LNCaP clone FGC (cell line): ENCODE data around the gene DDX41.
A peak's percentile ranks its signal among the peaks of the same experiment; 100 is the strongest.
"Not testable (repeated sequence)": the region's sequence is repeated elsewhere in the genome, so short reads cannot be mapped to it uniquely, and the experiment has no call there.

Experiments used
- DNase-seq: peaks from one replicate; pipeline ENCODE4 v3.0.0-alpha.2; 2011; ENCODE audit warnings: low read depth
- H3K4me3 ChIP-seq: 2 replicates; pipeline ENCODE4 v1.5.1; 2011; ENCODE audit warnings: mild to moderate bottlenecking, low read depth, low read length, control low read depth
- CTCF ChIP-seq: IDR thresholded peaks from 2 replicates; pipeline ENCODE4 v1.5.1; 2012; ENCODE audit warnings: mild to moderate bottlenecking; ENCODE audit not compliant: control insufficient read depth, insufficient read depth; ENCODE audit errors: extremely low read depth

DDX41 gene

GRCh38 chr5:177516601-177517568 lies at the start of gene DDX41:
DDX41 (minus strand) TSS chr5:177516961; CDS start chr5:177516945, 16 bp downstream.
- TF ChIP-seq CTCF, result peak; percentile 19; the same call in 1 of the 2 replicates
- peak within 1 kb of the TSS; percentile 98 for H3K4me3 ChIP-seq
- peak; percentile 100 for DNase-seq

DNA sequence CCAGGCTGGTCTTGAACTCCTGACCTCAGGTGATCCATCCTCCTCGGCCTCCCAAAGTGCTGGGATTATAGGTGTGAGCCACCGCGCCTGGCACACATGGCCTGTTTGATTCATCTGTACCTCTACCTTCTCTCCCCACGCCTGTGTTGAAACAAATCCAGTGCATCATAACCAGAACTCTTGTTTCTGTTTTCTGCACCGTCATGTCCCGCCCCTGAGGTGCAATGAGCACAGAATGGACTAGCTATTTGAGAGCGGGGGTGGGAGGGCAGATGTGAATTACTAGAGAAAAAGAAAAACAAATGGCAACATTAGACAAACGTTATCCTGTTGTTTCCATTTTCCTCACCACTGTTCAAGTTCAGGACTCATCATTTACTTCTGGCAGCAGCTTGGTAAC lies 48.3 kb upstream of the DDX41 start:
- no peak for TF ChIP-seq CTCF
- H3K4me3 ChIP-seq, result no peak overlapping the region
- DNase-seq, result no peak

GRCh38 chr5:177559446-177559941 lies 42.7 kb upstream of the DDX41 start:
- H3K4me3 ChIP-seq, DNase-seq: not testable (repeated sequence)

GRCh38 chr5:177557796-177558195 lies 41.0 kb upstream of the DDX41 start:
- TF ChIP-seq CTCF, result no peak
- no peak overlapping the region for H3K4me3 ChIP-seq
- DNase-seq, result no peak

DNA sequence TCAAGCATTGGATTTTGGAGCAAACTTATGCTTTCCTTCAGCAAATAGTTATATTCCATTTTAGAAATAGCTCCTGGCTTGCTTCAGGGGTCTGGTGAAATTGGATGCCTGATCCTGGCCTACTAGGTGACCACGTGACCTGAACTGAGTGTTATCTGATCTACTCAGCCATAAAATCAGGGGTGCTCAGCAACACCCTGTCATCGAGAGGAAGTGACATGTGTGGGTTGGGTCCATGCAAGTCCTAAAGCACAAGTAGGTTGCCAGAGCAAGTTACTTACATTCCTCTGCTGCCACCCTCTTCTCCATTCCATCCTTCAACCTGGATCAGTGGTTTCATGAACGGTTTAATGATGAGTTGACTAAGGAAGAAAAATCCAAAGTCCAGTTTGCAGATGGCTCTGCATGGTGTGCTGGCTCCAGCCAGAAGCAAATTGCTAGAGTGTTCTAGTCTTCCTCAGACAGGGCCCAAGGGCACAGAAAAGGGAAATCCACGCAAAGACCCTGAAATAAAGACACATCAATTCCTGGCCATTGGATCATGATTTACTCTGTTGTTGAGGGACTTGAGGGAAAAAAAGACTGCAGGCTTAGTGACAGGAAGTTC lies 40.4 kb upstream of the DDX41 start:
- H3K4me3 ChIP-seq, result no peak overlapping the region
- TF ChIP-seq CTCF, result no peak
- no peak for DNase-seq

DNA sequence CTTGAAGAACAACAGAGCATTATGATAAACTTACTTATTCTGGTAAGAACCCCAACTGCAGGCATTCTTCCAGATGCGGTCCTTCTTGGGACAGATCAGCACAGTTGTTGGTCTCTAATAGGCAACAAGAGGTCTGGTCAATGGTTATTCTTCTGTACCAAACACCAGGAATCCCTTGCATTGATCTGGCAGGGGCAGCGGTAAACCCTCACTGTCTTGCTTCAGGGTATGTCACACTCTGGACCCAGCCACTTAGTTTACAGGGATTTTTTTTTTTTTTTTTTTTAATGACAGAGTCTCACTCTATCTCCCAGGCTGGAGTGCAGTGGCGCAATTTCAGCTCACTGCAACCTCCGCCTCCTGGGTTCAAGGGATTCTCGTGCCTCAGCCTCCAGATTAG lies 38.9 kb upstream of the DDX41 start:
- peak overlapping the region; percentile 77; the same call in 1 of the 2 replicates for H3K4me3 ChIP-seq
- no peak for DNase-seq
- no peak for TF ChIP-seq CTCF

- H3K4me3 ChIP-seq, result peak overlapping the region; percentile 77
These were observed 38.5 kb upstream of the DDX41 start for GRCh38 chr5:177555228-177555627.

More at GRCh38 chr5:177555228-177555627, 38.5 kb upstream of the DDX41 start:
- no peak for DNase-seq
- TF ChIP-seq CTCF, result no peak
